Measurements from ENCODE around the gene ATP5MG. TPM values are rescaled to one million over a fixed set of nuclear protein-coding genes. Genes with fewer than 3 reads are reported as not detected.

The ATP5MG gene, protein sequence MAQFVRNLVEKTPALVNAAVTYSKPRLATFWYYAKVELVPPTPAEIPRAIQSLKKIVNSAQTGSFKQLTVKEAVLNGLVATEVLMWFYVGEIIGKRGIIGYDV
- 61.1 and 113 TPM in 2 replicates for total RNA-seq

- DNase-seq (ENCODE audit: low read depth) (peak; percentile 79), FAIRE-seq (no peak)
- no peaks in the 10 kb centered on the region for H3K27me3 ChIP-seq (ENCODE audit: control insufficient read depth, insufficient read depth, low read length)
- peaks cover 2% of the 10 kb centered on the region for H3K36me3 ChIP-seq (ENCODE audit: control insufficient read depth, insufficient read depth, low read length)
- peak; percentile 25 for TF ChIP-seq CTCF (IDR thresholded peaks at IDR 0.05; ENCODE audit: insufficient read depth, low read length, severe bottlenecking)
- peak within 1 kb of the TSS; percentile 90 for H3K4me3 ChIP-seq (ENCODE audit: low read depth, low read length)
Measured at GRCh38 chr11:118401151-118401879, at the start of gene ATP5MG. TSS of gene ATP5MG (plus strand) at chr11:118401606. CDS start at chr11:118401666, 60 bp downstream.

DNA sequence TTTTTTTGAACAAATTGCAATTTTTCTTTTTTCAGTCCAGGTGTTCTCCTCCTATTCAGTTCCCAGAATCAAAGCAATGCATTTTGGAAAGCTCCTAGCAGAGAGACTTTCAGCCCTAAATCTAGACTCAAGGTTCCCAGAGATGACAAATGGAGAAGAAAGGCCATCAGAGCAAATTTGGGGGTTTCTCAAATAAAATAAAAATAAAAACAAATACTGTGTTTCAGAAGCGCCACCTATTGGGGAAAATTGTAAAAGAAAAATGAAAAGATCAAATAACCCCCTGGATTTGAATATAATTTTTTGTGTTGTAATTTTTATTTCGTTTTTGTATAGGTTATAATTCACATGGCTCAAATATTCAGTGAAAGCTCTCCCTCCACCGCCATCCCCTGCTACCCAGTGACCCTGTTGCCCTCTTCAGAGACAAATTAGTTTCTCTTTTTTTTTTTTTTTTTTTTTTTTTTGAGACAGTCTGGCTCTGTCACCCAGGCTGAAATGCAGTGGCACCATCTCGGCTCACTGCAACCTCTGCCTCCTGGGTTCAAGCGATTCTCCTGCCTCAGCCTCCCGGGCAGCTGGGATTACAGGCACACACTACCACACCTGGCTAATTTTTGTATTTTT is 48.2 kb upstream of the ATP5MG start:
- H3K36me3 ChIP-seq (ENCODE audit: control insufficient read depth, insufficient read depth, low read length), result no peaks in the 10 kb centered on the region
- no peak overlapping the region for H3K4me3 ChIP-seq (ENCODE audit: low read depth, low read length)
- TF ChIP-seq CTCF (IDR thresholded peaks at IDR 0.05; ENCODE audit: insufficient read depth, low read length, severe bottlenecking), result peak; percentile 28
- FAIRE-seq (no peak), DNase-seq (ENCODE audit: low read depth) (peak; percentile 29)
- H3K27me3 ChIP-seq (ENCODE audit: control insufficient read depth, insufficient read depth, low read length), result no peaks in the 10 kb centered on the region

- TF ChIP-seq CTCF (IDR thresholded peaks at IDR 0.05; ENCODE audit: insufficient read depth, low read length, severe bottlenecking), result no peak
- Histone ChIP-seq H3K4me3 (ENCODE audit: low read depth, low read length) (no peak overlapping the region), H3K36me3 (ENCODE audit: control insufficient read depth, insufficient read depth, low read length) (no peaks in the 10 kb centered on the region), H3K27me3 (ENCODE audit: control insufficient read depth, insufficient read depth, low read length) (no peaks in the 10 kb centered on the region)
- FAIRE-seq (no peak), DNase-seq (ENCODE audit: low read depth) (no peak)
Measured at GRCh38 chr11:118358071-118358470, 43.3 kb upstream of the ATP5MG start.

GRCh38 chr11:118359295-118359958 is 42.0 kb upstream of the ATP5MG start, which contains the start of gene UBE4A:
TSS of gene UBE4A (plus strand) at chr11:118359600. CDS start at chr11:118365081, 5,481 bp downstream.
- H3K27me3 ChIP-seq (ENCODE audit: control insufficient read depth, insufficient read depth, low read length), result no peaks in the 10 kb centered on the region
- FAIRE-seq (no peak), DNase-seq (ENCODE audit: low read depth) (peak; percentile 80)
- H3K4me3 ChIP-seq (ENCODE audit: low read depth, low read length), result peak within 1 kb of the TSS; percentile 74
- TF ChIP-seq CTCF (IDR thresholded peaks at IDR 0.05; ENCODE audit: insufficient read depth, low read length, severe bottlenecking), result no peak
- no peaks in the 10 kb centered on the region for H3K36me3 ChIP-seq (ENCODE audit: control insufficient read depth, insufficient read depth, low read length)

DNA sequence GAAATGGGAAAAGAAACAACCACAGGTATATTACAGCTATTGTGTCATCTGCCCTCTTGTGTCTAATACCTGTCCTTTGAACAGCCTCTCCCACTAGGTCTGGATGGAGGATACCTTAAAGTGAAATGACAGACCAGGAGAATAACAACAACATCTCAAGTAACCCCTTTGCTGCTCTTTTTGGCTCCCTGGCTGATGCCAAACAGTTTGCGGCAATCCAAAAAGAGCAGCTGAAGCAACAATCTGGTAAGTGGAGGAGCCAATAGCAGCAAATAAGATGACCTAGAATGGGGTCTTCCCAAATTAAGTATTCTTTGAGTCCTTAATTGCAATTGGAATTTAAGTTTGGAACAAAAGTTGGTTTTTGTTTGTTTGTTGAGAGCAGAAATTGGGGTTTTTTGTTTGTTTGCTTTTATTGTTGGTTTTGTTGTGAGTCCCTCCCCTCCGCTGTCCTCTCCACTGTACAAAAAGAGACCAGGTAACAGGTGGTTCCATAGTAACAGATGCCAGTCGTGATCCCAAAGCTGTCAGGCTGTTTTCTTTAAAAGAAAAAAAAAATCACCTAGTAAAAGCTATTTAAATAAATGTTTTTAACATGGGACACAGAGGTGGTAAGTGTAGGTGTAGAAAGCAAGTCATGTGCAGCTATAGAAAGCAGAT is 36.3 kb upstream of the ATP5MG start:
- no peak for FAIRE-seq

More for the DNA sequence above, 36.3 kb upstream of the ATP5MG start:
- Histone ChIP-seq H3K4me3 (ENCODE audit: low read depth, low read length) (no peak overlapping the region), H3K27me3 (ENCODE audit: control insufficient read depth, insufficient read depth, low read length) (no peaks in the 10 kb centered on the region), H3K36me3 (ENCODE audit: control insufficient read depth, insufficient read depth, low read length) (peaks cover 14% of the 10 kb centered on the region)
- no peak for DNase-seq (ENCODE audit: low read depth)
- no peak for TF ChIP-seq CTCF (IDR thresholded peaks at IDR 0.05; ENCODE audit: insufficient read depth, low read length, severe bottlenecking)

All from bronchial epithelial cell (primary cell).